HTR-8/SVneo (cell line): ENCODE measurements around the gene MGMT.

ENCODE experiments used
- DNase-seq: peaks from one replicate; pipeline ENCODE4 v3.0.0; 2011; ENCODE audit warnings: low spot score, mixed read lengths; ENCODE audit not compliant: insufficient read length
- FAIRE-seq: peaks from 2 replicates; lab custom pipeline; 2011; peaks lifted over from hg19 to GRCh38; lab: Jason Lieb, UNC

Gene MGMT

GRCh38 chr10:129641351-129641750 is 174.3 kb downstream of the MGMT start:
- no peak for FAIRE-seq
- no peak for DNase-seq

- FAIRE-seq: no peak
Measured at GRCh38 chr10:129641982-129642381, 174.9 kb downstream of the MGMT start.

GRCh38 chr10:129642427-129642826 is 175.4 kb downstream of the MGMT start:
- FAIRE-seq (no peak), DNase-seq (no peak)

More at GRCh38 chr10:129641982-129642381, 174.9 kb downstream of the MGMT start:
- no peak for DNase-seq

GRCh38 chr10:129643266-129643665 is 176.2 kb downstream of the MGMT start:
- no peak for FAIRE-seq
- no peak for DNase-seq

- FAIRE-seq: no peak
- DNase-seq: no peak
Measured at GRCh38 chr10:129645487-129645886, 178.4 kb downstream of the MGMT start.

- DNase-seq: no peak
- FAIRE-seq: no peak
Measured at GRCh38 chr10:129646973-129647372, 179.9 kb downstream of the MGMT start.

GRCh38 chr10:129647590-129647989 is 180.5 kb downstream of the MGMT start:
- no peak for DNase-seq
- FAIRE-seq: no peak

GRCh38 chr10:129648856-129649255 is 181.8 kb downstream of the MGMT start:
- no peak for FAIRE-seq
- no peak for DNase-seq

GRCh38 chr10:129652021-129652420 is 185.0 kb downstream of the MGMT start:
- FAIRE-seq: no peak
- no peak for DNase-seq

GRCh38 chr10:129652521-129653201 is 185.6 kb downstream of the MGMT start:
- FAIRE-seq (no peak), DNase-seq (no peak)

GRCh38 chr10:129653428-129653827 is 186.4 kb downstream of the MGMT start:
- DNase-seq: no peak
- FAIRE-seq: no peak

- FAIRE-seq (no peak), DNase-seq (no peak)
Measured at GRCh38 chr10:129653861-129654260, 186.8 kb downstream of the MGMT start.

- DNase-seq (no peak), FAIRE-seq (no peak)
Measured at GRCh38 chr10:129654461-129654860, 187.4 kb downstream of the MGMT start.

- no peak for DNase-seq
- FAIRE-seq: no peak
Measured at GRCh38 chr10:129655007-129655678, 188.1 kb downstream of the MGMT start.

GRCh38 chr10:129655679-129656031 is 188.6 kb downstream of the MGMT start:
- FAIRE-seq: no peak
- no peak for DNase-seq

- FAIRE-seq (no peak), DNase-seq (no peak)
Measured at GRCh38 chr10:129656642-129657041, 189.6 kb downstream of the MGMT start.

GRCh38 chr10:129657297-129658017 is 190.4 kb downstream of the MGMT start:
- DNase-seq (no peak), FAIRE-seq (no peak)

GRCh38 chr10:129658376-129659072 is 191.5 kb downstream of the MGMT start:
- no peak for FAIRE-seq
- DNase-seq: peak; percentile 3

- DNase-seq (no peak), FAIRE-seq (no peak)
Measured at GRCh38 chr10:129659508-129660268, 192.6 kb downstream of the MGMT start.

GRCh38 chr10:129660569-129660968 is 193.5 kb downstream of the MGMT start:
- FAIRE-seq (no peak), DNase-seq (no peak)
